ENCODE measurements around the gene B3GALT5.

The B3GALT5 gene

DNA sequence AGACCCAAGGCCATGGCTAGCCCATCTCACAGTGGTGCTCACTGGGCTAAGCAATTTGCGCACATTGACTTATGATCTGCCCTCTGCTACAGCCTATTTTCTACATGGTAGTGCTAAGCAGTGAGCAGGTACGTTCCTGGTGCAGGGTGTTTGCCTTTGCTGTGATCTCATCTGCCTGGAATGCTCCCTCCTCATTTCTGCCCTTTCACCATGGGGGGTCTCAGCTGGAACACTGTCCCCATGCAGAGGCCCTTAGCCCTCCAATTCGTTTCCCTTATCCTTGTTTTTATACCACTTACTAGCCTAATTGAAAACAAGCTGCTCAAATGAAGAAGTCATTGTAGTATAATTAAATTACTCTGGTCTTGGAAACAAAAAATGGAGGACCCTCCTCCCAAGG lies 2.0 kb upstream of the B3GALT5 start:
- no peak for DNase-seq

DNA sequence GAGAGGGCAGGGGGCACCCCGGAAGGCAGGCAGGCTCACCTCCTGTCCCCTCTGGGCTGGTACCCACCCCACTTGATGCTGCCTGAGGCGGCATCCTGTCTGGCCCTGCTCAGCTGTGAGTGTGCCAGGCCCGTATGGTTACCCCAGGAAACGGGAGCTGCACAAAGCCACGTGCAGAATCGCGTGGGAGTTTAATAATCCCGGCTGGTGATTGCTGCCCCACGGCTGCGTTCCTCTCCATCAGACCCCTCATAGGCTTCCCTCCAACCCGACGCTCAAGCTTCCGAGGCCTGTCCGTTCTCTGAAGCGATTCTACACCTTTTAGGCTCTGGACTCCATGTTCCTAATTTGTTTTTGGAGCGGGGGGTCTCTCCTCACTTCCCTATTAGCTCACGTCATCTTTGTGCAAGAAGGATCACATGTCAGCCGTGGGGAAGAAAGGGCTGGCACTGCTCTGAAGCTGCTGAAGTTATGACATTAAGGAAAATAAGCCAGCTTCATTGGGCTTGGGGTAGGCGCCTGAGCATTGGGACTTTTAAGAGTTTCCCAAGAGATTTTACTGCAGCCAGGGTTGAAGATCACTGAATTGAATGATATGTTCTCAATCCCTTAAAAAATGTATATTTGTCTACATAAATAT lies 1.1 kb upstream of the B3GALT5 start:
- DNase-seq: no peak

DNA sequence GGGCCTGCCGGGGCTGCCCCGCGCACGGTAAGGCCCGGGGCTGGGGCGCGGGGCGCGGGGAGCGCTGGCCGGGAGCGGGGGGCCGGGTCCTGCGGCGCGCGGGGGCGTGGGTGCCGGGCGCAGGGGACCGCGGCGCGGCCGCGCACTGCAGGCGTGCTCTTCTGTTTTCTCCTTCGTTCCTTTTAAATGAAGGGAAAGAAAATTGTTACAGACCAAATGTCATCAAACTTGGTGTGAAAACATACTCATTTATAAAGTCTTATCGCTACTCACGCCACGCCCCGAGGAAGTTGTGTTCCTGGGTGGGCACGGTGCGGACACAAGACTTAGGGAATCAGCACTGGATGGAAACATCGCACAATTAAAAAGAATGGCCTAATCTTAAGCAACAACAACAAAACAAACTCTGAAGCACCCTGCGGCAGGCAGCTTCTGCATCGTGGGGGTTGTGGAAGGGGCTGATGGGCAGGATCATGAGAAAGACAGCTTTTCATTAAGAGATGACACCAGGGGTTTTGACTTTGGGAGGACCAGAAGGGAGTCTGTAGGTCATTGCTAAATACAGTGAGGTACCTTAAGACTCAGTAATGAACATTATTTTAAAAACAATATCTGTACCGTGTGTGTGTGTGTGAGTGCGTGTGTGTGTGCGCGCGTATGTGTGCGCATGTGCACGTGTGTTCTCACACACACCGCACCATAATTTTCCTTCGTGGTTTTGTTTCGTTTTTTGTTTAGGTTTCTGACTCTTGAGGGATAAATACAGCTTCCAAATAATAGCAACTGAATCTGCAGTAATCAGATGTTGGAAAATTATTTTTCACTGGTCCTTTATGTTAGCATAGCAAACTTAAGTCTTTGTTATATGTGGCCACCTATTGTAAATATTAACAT lies 548 bp downstream of the B3GALT5 start:
- no peak for DNase-seq

DNA sequence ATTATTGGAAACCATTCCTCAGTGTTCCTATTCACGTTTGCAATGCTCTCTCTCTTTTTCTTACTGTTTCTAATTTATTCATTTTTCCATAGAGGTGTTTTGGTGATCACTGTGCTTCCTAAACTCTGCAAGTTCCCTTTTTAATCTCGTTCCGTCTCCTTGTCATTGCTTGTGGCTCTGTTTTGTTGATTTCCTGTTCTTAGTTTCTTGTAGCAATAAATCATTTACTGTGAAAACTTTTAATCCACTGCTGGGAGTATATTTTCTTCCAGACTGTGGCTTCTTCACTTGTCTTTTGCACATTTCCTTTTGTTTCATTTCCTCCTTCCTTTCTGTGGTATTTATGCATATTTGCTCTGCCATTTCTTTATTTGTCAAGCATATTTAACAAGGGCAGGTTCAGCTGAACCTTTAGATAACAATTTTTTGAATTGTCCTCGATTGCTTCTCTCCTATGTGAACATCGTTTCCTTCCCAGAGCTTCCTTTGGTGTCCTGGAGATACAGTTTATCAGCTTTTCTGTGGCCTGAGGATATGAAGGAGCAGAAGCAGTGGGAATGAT lies 3.6 kb downstream of the B3GALT5 start:
- DNase-seq: no peak

DNA sequence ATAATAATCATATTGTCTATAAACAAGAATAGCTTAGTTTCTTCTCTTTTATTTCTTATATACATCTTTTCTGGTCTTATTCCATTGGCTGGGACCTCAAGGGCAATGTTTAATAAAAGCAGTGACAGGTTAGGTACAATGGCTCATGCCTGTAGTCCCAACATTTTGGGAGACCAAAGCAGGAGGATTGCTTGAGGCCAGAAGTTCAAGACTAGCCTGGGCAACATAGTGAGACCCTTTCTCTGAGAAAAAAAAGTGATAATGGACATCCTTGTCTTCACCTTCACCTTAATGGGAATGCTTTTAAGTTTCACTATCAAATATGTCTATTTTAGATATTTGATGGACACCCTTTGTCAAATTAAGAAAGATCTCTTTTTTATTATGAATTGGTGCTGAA lies 8.1 kb downstream of the B3GALT5 start:
- DNase-seq: no peak

DNA sequence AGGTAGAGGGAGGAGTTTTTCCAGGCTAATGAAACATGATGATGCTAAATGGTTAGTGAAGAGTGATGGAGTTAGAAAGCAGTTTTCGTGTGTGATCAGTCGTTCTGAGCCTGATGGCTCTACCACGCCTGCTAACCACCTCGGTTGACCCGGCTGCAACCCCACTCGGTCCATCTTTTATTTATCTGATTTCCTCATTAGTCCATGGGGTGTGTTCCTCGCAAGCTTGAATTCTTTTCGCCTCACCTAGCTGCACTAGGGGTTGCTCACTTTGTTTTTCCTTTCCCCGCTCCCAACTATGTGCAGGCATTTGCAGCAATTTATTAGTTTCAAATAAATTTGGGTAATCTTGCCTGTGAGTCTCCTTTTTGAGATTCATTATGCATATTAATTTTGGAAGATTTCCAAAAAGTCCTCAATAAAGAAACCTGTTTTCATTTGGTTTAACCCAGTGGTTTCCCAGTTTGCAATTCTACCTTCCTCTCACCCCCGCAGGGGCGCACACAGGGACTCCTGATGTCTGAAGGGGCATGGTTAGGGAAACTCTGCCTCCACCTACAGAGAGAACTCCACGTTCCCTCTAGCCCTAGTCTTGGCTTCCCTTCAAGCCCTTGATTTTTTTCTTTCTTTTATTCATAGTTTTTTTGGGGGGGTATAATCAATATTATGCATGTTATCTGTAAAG lies 12.6 kb downstream of the B3GALT5 start:
- no peak for DNase-seq

DNA sequence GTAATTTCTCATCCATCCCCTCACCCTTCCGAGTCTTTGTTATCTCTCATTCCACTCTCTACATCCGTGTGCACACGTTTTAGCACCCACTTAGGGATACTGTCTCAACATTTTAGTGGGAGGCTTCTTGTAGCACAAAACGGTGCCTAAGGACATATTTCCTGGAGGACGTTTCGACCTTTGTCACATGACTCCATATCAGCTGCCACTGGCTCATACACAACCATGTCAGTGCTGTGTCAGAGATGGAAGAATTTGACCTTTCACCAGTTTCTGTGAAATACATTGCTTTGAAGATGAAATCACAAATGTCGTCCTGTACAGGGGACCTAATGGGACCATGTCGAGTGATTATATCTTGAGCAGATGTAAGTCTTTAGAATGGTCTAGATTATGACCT lies 15.6 kb downstream of the B3GALT5 start:
- no peak for DNase-seq

DNA sequence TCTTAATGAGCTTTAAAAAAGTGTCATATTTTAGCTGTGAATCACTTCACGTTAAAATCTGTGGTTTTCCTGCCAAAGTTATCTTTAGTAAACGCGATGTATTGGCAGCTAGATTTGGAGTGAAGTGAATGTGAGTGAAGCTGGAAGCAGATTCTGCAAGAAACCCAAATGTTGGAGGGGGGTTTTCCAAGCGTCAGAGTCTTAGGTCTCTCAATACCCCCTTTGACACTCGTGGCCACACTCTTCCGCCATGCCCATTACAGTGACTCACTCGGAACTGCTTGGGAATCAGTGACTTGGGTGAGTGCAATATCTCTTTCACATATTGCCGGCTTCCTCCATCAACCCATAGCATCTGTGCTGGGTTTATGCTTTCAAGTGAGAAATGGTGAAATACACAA lies 17.5 kb downstream of the B3GALT5 start:
- DNase-seq: no peak

DNA sequence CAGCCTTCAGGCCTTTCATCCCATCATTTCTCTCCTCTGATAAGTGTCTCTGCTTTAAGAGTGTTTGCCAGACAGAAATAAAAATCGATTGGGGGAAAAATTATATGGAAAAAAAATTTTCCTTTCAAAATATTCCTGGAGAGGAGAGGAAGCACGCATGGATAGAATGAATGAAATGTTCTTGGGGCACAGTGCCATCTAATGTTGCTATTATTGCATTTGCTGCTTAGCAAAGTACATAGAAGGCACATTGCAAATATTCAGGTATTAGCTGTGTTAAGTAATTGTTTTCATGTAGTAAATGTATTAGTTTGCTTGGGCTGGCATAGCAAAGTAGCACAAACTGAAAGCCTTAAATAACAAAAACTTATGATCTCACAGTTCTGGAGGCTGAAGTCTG lies 18.1 kb downstream of the B3GALT5 start:
- DNase-seq: no peak

DNA sequence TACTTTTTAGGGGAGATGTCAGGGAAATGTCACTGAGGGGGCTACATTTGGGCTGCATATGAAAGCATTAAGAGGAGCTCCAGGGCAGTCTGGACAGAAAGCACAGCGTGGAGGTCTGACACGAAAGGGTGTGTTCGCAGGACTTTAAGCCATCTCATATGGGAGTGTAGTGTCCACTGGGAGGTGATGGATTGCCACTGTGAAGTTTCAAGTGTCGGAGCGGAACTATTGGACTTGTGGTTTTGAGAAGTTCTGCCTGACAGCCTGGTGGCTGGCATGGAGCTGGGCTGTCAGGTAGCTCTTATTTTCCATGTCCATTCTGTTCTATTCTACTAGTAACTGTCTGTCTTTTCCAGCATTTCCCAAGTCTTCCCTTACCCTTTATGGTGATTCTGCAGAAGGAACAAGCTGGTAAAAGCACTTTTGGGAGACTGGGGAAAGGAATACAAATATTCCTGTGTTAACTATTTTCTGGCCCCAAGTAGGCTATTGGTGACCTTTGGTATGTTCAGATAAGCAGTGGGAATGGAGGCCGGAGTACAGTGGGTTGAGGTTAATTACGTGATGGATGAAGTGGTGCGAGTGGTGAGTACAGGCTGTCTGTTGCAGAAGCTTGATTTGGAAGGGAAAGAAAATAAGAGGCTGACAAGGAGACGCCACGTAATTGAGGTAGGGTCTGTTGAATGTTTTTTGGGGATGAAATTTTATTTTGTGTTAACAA lies 19.3 kb downstream of the B3GALT5 start:
- no peak for DNase-seq

DNA sequence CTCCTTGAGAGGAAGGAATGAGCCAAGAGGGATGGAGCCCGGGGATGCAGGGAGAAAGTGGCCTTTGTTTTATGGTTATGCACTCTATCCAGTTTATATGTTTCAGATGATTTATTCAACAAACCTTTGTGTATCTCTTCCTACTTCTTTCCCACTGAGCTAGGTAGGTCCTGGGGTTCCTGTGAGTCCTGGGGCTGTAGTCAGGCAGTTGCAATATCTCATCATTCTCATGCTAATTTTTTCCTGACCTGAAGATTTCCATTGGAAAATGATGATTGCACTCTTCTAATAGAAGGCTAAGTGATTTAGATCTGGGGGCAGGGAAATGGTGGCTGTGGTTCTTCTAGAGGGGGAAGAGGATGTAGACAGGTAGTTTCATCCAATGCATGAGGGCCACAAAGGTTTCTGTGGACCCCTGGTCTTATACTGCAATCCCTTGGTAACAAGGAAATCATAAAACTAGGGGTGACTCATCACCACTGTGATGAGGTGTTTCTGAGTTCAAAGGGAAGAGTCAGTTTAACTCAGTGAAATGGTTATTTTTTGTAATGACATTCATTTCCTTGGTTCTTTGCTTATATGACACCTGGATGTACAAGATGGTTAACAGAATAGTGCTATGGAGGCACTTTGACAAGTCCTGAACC lies 20.2 kb downstream of the B3GALT5 start:
- DNase-seq: no peak

DNA sequence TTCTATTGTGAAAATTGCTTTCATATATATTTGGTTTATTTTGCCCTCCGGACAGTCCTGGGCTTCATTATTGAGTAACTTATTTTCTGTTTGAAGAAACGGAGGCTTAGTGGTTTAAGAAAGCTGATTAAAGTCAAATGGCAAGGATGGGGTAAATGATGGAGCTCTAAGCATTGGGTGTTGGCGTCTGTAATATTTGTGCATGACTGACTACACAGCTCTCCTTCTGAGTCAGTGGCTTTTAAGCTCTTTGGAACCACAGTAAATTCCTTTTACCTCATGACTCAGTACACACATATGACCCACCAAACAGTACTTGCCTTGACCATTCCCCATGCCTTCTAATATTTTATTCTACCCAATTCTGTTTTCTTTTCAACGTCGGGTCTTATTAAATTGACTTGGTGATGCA lies 21.0 kb downstream of the B3GALT5 start:
- DNase-seq: no peak

DNA sequence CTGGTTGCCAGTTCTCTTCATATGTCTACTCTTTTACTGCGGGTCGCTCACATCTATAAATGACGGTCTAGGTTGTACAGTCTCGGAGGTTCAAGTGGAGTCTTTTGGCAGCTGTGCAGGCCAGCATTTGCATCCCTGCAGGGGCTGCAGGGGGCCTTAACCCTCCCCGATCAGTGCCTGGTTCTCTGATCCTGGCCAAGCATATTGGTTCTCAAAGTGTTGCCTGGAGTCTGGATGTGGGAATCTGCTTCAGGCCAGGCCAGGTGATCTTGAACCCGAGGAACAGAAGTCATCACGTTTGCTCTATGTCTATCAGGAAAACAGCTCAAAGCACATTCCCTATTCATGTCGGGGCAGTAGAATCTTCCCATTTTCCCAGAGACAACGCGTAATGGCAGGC lies 21.8 kb downstream of the B3GALT5 start:
- DNase-seq: no peak

DNA sequence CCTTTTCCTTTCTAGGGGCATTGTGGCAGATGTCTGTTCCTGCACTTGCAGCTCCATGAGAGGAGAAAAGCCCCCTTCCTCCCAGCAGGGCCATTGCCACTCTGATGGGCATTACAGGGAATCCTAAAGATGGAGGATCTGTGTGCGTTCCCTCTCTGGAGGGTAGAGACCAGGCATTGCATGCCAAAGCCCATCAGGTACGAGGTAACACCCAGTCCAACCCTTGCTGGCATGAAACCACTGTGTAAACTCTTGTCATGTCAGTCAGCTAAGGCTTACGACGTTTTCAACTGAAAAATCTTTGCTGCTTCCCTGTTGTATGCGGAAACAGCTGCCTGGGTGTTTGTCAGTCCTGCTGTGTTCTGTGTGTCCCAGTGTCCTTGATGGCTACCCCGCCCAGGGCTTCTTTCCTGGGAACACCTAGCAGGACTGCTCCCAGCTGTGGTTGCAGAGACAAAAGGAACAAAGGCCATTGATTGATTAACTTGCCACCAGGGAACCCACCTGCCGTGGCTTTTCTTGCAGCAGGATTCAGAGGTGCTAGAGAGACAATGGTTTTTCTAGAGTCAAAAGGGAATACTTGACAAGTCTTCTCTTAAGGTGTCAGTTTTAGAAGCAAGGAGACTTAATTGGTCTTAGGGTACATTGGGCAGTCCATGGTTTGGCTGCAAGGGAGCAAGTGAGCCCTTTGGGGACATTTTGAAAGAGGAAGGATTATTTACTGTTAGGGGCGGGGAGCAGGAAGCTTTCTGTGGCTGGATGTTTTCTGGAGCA lies 24.6 kb downstream of the B3GALT5 start:
- no peak for DNase-seq

DNA sequence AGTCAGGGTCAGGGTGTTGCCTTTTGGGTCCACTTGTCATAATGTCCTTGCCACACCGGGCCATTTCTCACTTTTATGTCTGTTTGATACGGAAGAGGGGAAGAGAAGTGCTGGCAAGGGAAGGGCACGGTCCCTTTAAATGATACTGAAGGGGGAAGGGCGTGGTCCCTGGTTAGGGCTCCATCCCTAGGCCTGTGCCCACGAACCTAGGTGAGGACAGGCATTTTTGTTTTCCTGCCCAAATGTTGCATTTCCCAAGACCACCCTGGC lies 25.2 kb downstream of the B3GALT5 start:
- DNase-seq: no peak

DNA sequence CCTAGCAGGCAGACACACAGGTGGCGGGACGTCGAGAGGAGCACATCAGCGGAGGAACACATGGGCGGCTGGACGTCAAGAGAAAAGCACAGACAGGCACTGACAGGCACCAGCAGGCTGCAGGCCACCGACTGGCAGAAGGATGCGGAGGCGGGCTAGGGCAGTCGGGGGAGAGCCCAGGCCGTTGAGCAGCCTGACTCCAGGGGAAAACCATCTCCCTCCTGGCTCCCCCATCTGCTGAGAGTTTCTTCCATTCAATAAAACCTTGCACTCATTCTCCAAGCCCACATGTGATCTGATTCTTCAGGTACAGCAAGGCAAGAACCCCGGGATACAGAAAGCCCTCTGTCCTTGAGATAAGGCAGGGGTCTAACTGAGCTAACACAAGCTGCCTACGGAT lies 25.5 kb downstream of the B3GALT5 start:
- DNase-seq: no peak

DNA sequence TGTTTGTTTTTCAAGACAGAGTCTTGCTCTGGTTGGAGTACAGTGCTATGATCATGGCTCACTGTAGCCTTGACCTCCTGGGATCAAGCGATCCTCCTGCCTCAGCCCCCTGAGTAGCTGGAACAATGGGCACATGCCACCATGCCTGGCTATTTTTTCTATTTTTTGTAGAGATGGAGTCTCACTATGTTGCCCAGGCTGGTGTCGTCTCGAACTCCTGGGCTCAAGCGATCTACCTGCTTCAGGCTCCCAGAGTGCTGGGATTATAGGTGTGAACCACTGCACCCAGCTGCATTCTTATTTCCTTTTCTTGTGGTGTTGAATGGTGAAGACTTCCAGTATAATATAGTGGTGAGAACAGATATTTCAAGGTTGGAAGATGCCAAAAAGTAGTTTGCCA lies 28.0 kb downstream of the B3GALT5 start:
- DNase-seq: no peak

DNA sequence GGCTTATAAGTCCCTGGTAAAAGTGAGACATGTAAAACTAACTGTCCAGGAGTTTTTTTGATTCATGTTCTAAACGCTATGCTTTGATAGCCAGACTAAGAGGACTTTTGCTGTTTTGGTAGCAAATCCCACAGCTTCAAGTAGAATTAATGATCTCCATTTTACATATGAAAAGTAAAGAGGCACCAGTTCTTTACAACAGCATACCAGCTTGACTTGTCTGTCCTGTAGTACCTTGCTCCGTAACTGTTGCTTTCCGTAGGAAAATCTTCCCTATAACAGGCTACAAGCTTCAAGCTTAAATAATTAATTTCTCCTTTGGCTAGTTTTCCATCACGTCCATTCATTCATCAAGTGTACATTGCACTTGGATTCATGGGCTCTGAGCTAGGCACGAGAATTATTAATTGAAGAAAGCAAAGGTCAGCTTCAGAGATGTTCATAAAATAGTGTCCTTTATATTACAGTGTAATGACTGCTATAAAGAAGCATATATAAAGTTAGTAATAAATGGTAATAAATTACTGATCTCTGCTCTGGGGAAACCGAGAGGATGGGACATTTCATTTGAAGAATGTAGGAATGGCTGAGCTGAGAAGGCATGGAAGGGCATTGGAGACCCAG lies 29.2 kb downstream of the B3GALT5 start:
- no peak for DNase-seq

DNA sequence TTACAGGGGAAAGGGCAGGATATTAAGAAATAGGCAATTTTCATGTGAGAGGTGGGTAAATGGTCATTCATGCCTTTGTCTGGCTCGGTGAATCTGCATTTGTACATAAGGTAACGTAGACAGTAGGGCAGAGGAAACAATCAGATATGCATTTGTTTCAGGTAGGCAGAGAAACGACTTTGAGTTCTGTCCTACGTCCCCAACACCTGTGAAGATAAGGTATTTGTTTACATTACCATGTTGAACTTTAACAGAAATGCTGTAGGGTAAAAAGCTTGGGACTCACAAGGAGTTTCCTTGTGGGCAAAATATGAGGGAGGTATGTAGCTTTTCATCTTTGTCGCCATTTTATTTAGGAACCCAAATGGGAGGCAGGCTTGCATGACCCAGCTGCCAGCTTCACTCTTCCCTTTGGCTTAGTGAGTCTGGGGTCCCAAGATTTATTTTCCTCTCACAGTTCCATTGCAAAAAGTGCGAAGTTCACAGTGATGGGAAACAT lies 31.4 kb downstream of the B3GALT5 start:
- DNase-seq: no peak

DNA sequence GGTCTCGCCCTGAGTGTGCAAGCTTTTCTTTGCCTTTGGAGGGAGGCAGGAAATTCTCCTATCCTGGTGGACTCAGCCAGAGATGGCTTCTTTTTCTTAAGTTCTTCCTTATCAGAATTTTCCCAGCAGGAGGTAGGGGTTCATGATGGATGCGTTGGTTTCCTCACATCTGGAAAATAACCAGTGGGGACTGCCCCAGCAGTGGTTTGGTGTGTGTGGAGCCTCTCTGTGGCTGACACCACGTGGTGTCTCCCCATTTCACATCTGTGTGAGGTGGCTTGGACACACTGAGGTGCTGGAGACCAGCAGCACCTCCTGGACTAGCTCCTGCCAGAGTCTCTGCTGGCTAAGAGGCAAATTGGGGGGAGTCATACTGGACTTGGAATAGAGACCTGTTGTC lies 32.6 kb downstream of the B3GALT5 start:
- no peak for DNase-seq

DNA sequence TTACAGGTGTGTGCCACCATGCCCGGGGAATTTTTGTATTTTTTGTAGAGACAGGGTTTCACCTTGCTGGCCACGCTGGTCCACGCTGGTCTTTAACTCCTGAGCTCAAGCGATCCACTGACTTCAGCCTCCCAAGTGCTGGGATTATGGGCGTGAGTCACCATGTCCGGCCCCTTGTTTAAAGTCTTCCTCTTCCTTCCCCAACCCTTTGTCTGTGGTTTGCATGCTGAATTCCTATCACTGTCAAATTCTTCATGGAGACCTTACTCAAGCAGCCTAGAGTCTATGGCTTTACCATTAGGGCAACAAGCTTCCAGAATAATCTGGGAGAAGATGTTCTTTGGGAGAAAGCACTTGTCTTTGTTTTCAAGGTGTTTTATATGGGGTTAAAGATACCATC lies 34.7 kb downstream of the B3GALT5 start:
- DNase-seq: no peak
